ENCODE results near the gene UBE2F.

DNA sequence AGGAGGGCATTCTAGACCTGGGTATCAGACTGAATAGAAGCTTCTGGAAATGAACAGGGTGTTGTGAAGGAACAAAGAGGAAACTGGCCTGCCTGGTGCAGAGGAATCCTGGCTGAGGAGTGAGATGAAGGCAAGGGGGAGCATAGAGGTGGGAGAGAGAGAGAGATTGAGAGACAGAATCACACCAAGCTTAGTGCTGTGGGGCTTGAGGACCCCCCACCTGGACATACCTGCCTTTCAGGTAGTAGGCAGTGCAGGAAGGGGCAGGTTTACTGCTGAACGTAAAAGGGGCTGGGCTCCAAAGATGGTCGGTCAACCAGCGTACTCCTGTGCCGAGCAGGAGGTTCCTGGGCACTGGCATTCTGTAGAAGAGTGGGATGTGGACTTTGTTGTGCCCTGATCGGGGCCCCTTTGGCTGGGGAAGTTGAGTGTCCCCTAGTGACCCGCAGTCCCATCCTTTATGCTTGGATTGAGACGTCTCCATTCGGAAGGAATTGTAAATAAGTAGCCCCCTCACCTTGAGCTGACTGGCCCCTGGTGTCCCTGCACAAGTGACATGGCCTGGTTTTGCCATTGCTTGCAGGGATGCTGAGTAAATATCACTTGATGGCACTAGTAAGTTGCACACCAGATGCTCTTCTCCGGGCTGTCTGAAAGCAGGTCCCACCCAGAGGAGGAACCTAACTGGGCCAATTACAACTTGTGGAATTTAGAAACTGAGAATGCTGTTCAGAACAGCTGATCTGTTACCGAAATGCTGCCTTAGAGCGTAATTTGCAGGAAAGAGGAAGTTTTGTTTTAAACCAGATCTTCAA, 1.4 kb downstream of the UBE2F start:
- TF ChIP-seq TAF1 (IDR thresholded peaks at IDR 0.05; ENCODE audit: borderline replicate concordance, insufficient read depth, low read length): no peak
- TF ChIP-seq POLR2AphosphoS5 (IDR thresholded peaks at IDR 0.05; ENCODE audit: low read depth, low read length): no peak
